Breast epithelium (tissue), 4 donors: Measurements from ENCODE around the gene ATP5PO. TPM values are rescaled to one million over a fixed set of nuclear protein-coding genes. Genes with fewer than 3 reads are reported as not detected.

ENCODE experiments used
- DNase-seq, 2 donors: peaks; one replicate each; pipeline ENCODE4 v3.0.0-alpha.2; 2019; ENCODE audit warnings: low spot score in 2 of 2
- H3K27ac ChIP-seq, 2 donors: fragments of 200-600 bp; sonication (generic) in 1 of 2; one replicate each; pipeline ENCODE4 v1.5.1; 2016 to 2019; ENCODE audit warnings: mild to moderate bottlenecking in 1 of 2
- H3K27me3 ChIP-seq, 2 donors: fragments of 200-600 bp; sonication (generic) in 1 of 2; one replicate each; pipeline versions ENCODE4 v1.5.1 to v1.6.0; 2017 to 2019; ENCODE audit warnings: control low read depth in 1 of 2, mild to moderate bottlenecking in 1 of 2
- H3K36me3 ChIP-seq: fragments of 200-600 bp; one replicate; pipeline ENCODE4 v1.5.1; 2019
- H3K4me1 ChIP-seq, 2 donors: fragments of 200-600 bp; sonication (generic); one replicate each; pipeline ENCODE4 v1.5.1; 2016 to 2019; ENCODE audit warnings: control low read depth in 1 of 2
- H3K4me3 ChIP-seq, 3 donors: fragments of 200-600 bp; sonication (generic); 1 replicate in 2 of 3; 2 replicates in 1 of 3; pipeline ENCODE4 v1.5.1; 2016 to 2019; ENCODE audit warnings: mild to moderate bottlenecking in 3 of 3, moderate library complexity in 2 of 3
- H3K9me3 ChIP-seq, 2 donors: fragments of 200-600 bp; sonication (generic) in 1 of 2; one replicate each; pipeline ENCODE4 v1.5.1; 2016 to 2019; ENCODE audit warnings: control low read depth in 1 of 2
- POLR2A ChIP-seq: fragments of 450-650 bp; IDR thresholded peaks from one replicate; pipeline ENCODE4 v1.6.1; 2016; ENCODE audit warnings: antibody characterized with exemption, mild to moderate bottlenecking, moderate library complexity
- POLR2AphosphoS5 ChIP-seq, 3 donors: sonication (generic); formaldehyde crosslinking; IDR thresholded peaks; one replicate each; pipeline ENCODE4 v1.6.1; 2017; ENCODE audit warnings: antibody characterized with exemption in 3 of 3
- intact Hi-C: fragments of 100-400 bp; cut with DNase I; formaldehyde crosslinking; loops from one replicate; pipeline ENCODE4 v1.15.1; 2023; ENCODE audit warnings: low total_unique reads
- total RNA-seq, 3 donors: library from RNA; depleted of rRNA; stranded (reverse); fragments of >200 nt; gene quantifications; one replicate each; pipeline ENCODE4 v1.1.0, GENCODE V29; 2016
- TF ChIP-seq, protein P1 (sequence below), 3 donors: fragments of 450-650 bp; IDR thresholded peaks; one replicate each; pipeline ENCODE4 v1.5.1; 2016 to 2017; ENCODE audit warnings: antibody characterized with exemption in 3 of 3, mild to moderate bottlenecking in 3 of 3, moderate library complexity in 3 of 3

ATP5PO gene
- total RNA-seq, 3 donors from 2014 or later = 161 to 234 (median 170) TPM

DNA sequence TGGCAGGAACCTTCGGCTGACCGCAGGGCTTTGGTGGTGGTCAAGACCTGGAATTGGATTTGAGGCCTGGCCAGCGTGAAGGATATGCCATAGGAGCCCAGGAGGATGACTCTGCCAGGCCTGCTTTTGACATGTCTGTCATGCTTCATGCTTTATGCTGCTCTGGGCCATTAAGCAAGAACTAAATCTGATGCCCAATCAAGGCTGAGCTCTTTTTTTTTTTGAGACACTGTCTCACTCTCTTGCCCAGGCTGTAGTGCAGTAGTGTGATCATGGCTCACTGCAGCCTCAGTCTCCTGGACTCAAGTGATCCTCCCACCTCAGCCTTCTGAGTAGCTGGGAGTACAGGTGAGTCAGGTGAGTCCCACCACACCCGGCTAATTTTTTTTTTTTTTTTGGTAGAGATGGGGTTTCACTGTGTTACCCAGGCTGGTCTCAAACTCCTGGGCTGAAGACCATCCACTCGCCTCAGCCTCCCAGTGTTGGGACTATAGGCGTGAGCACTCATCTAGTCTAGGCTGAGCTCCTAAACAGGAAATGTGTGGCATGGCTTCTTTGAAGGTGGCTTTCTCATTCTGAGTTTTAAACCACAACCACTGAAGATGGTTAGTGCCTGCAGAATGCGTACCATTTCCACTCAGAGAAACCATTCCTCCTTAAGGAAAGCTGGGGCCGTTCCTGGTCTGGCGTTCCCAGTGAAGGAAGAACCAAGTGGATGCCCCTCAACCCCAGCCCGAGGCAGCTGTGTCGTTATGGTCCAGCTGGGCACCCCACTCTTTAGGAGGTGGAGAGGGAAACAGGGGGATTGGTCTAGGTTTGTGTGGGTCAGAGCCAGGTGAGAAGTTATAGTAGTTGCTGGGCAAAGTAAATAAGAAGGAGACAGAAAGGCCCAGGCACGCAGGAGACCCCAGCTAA lies 34.2 kb upstream of the ATP5PO start:
- peak overlapping the region; percentile 92 for H3K27ac ChIP-seq
- no peak for DNase-seq
- intact Hi-C loops = no loop called here

DNA sequence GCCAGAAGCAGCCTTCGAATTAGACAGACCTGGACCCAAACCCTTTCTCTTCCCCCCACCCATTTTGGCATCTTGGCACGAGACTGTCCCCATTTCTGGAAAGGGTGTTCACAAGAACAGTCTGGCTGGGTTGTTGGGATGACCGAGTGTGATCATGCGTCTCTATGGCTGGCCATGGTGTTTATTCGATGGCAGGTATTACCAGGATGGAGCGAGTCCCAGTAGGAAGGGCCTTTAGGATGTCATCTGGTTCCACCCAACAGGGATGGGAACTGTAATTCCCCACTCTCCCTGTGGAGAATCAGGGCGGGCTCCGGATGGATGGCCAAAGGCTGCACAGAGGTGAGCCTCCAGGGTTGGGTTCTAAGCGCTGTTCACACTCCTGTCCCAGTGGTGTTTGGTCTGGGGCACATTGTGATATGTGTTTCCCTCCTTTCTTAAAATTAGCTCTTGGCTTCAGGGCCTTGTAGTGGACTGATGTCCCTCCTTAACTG lies 33.4 kb upstream of the ATP5PO start:
- no peaks in the 10 kb centered on the region for H3K9me3 ChIP-seq
- intact Hi-C loops = no loop called here
- TF ChIP-seq POLR2AphosphoS5 (IDR thresholded peaks at IDR 0.05) (no peak), POLR2A (no peak)
- TF ChIP-seq, protein P1, sequence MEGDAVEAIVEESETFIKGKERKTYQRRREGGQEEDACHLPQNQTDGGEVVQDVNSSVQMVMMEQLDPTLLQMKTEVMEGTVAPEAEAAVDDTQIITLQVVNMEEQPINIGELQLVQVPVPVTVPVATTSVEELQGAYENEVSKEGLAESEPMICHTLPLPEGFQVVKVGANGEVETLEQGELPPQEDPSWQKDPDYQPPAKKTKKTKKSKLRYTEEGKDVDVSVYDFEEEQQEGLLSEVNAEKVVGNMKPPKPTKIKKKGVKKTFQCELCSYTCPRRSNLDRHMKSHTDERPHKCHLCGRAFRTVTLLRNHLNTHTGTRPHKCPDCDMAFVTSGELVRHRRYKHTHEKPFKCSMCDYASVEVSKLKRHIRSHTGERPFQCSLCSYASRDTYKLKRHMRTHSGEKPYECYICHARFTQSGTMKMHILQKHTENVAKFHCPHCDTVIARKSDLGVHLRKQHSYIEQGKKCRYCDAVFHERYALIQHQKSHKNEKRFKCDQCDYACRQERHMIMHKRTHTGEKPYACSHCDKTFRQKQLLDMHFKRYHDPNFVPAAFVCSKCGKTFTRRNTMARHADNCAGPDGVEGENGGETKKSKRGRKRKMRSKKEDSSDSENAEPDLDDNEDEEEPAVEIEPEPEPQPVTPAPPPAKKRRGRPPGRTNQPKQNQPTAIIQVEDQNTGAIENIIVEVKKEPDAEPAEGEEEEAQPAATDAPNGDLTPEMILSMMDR (IDR thresholded peaks at IDR 0.05) = no peak
- H3K27ac ChIP-seq = peak overlapping the region; percentile 92
- H3K4me1 ChIP-seq = peaks cover 2 to 9% of the 10 kb centered on the region in 2 donors
- no peak for DNase-seq
- no peak overlapping the region for H3K4me3 ChIP-seq
- H3K27me3 ChIP-seq = no peaks in the 10 kb centered on the region
- no peaks in the 10 kb centered on the region for H3K36me3 ChIP-seq

More for the DNA sequence above, 34.2 kb upstream of the ATP5PO start:
- Histone ChIP-seq H3K9me3 (no peaks in the 10 kb centered on the region), H3K36me3 (no peaks in the 10 kb centered on the region), H3K4me3 (no peak overlapping the region), H3K27me3 (no peaks in the 10 kb centered on the region), H3K4me1 (peaks cover 2 to 9% of the 10 kb centered on the region in 2 donors)
- TF ChIP-seq POLR2AphosphoS5 (IDR thresholded peaks at IDR 0.05) = no peak
- TF ChIP-seq POLR2A = no peak
- TF ChIP-seq, protein P1 (IDR thresholded peaks at IDR 0.05) = no peak

DNA sequence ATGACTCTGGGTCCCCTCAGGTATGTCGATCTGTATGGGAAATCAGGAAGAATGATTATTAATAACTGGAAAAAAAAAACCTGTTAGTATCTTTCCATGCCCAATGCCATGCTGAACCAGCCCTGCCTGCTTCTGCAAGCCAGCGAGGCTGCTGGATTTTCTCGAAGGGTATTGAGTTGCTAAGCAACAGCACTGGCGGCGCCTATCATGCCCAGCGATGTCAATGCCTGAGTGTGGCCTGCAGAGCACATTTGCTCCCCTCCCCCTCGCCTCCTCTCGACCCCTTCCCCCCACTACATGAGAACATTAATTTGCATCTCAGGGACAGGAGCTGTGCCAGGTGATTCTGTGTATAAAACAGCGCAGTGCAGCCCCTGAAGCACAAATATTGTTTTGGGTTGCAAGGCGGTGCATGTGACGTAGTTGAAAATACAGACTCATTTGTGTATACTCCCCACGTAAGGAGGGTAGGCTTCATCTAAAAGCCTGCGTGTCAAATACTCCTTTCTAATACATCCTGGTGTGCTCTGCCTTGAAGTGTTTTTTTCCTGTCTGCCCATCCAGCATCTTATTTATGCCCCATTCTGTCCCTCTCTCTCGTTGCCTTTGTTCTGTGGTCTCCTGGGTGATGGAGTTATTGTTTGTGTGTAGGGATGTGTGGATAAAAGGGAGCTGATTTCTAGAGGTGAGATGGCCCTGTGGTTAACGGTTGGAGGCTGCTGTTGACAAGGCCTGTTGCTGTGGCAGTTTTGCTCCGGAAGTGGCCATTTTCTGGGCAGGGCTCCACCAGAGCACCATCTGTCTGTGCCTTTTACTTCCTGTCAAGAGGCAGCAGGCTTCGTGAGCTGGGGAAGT lies 32.7 kb upstream of the ATP5PO start:
- Histone ChIP-seq H3K36me3 (no peaks in the 10 kb centered on the region), H3K4me3 (peak overlapping the region in 2 of 3 donors; percentile 42 to 45), H3K27me3 (no peaks in the 10 kb centered on the region), H3K27ac (peak overlapping the region; percentile 92), H3K9me3 (no peaks in the 10 kb centered on the region), H3K4me1 (peaks cover 2 to 9% of the 10 kb centered on the region in 2 donors)
- TF ChIP-seq POLR2AphosphoS5 (IDR thresholded peaks at IDR 0.05) (no peak), POLR2A (no peak)
- TF ChIP-seq, protein P1 (IDR thresholded peaks at IDR 0.05) = no peak
- intact Hi-C loops = no loop called here
- peak; percentile 71 to 72 for DNase-seq

DNA sequence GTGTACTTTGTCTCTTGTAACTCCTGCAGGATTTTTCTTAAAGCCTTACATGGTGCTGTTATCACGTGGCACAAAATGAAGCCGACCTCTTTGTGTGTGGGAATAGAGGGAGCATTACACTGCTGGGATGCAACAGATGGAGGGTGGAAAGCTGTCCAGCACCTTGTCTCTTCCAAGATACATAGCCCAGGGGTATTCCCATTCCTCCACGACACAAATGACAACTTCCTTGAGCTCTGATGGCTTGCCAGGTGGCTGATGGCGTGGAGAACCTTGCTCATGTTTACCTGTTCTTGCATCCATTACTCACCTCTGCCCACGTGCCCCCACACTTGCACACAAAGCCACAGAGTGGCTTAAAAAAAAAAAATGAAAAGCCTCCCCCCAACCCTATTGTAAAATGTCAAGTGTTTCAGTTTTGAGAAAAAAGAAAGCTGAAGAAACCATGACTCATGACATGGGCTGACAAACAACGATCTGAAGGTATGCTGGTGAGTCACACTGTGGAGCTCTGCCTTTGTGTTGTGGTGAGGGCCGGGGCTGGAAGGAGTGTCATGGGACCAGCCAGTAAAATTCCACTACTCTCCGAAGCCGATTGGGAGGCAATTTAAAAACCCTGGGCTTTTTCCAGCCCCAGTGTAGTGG lies 32.0 kb upstream of the ATP5PO start:
- Histone ChIP-seq H3K27ac (peak overlapping the region; percentile 92), H3K36me3 (no peaks in the 10 kb centered on the region), H3K27me3 (no peaks in the 10 kb centered on the region), H3K4me1 (peaks cover 2 to 9% of the 10 kb centered on the region in 2 donors), H3K4me3 (peak overlapping the region in 2 of 3 donors; percentile 42 to 45), H3K9me3 (no peaks in the 10 kb centered on the region)
- intact Hi-C loops = no loop called here
- peak; percentile 85 to 93 for DNase-seq
- TF ChIP-seq, protein P1 (IDR thresholded peaks at IDR 0.05) = no peak
- peak; percentile 55 to 70 (median 63) for TF ChIP-seq POLR2AphosphoS5 (IDR thresholded peaks at IDR 0.05)
